Measurements from ENCODE around the gene GLS.
"Not testable (repeated sequence)": the region's sequence is repeated elsewhere in the genome, so short reads cannot be mapped to it uniquely, and the experiment has no call there.

The GLS gene

GRCh38 chr2:190858817-190859216 is 21.8 kb upstream of the GLS start:
- DNase-seq: no peak

GRCh38 chr2:190859347-190860297 is 21.0 kb upstream of the GLS start:
- no peak for DNase-seq

GRCh38 chr2:190860985-190861680 is 19.5 kb upstream of the GLS start:
- DNase-seq: no peak

- not testable (repeated sequence) for DNase-seq
Observed at GRCh38 chr2:190862128-190862527, 18.5 kb upstream of the GLS start.

- DNase-seq: no peak
Observed at GRCh38 chr2:190862571-190862991, 18.0 kb upstream of the GLS start.

GRCh38 chr2:190863946-190864345 is 16.7 kb upstream of the GLS start:
- DNase-seq: no peak

- DNase-seq: no peak
Observed at GRCh38 chr2:190864375-190864774, 16.2 kb upstream of the GLS start.

GRCh38 chr2:190867212-190867611 is 13.4 kb upstream of the GLS start:
- DNase-seq: no peak

GRCh38 chr2:190867832-190868231 is 12.8 kb upstream of the GLS start:
- no peak for DNase-seq

GRCh38 chr2:190869721-190870120 is 10.9 kb upstream of the GLS start:
- no peak for DNase-seq

GRCh38 chr2:190873451-190873850 is 7.2 kb upstream of the GLS start:
- DNase-seq: not testable (repeated sequence)

- DNase-seq: peak; percentile 58
Observed at GRCh38 chr2:190875891-190876290, 4.7 kb upstream of the GLS start.

- DNase-seq: no peak
Observed at GRCh38 chr2:190876631-190877030, 4.0 kb upstream of the GLS start.

GRCh38 chr2:190877436-190877835 is 3.2 kb upstream of the GLS start:
- DNase-seq: no peak

- peak; percentile 43 for DNase-seq
Observed at GRCh38 chr2:190879474-190880377, 895 bp upstream of the GLS start.

- DNase-seq: no peak
Observed at GRCh38 chr2:190881084-190881597, 520 bp downstream of the GLS start.

GRCh38 chr2:190881598-190882410 is 1.2 kb downstream of the GLS start:
- DNase-seq: peak; percentile 86

GRCh38 chr2:190882411-190882766 is 1.8 kb downstream of the GLS start:
- DNase-seq: no peak

- DNase-seq: peak; percentile 38
Observed at GRCh38 chr2:190882856-190883582, 2.4 kb downstream of the GLS start.

GRCh38 chr2:190885844-190886243 is 5.2 kb downstream of the GLS start:
- not testable (repeated sequence) for DNase-seq

- no peak for DNase-seq
Observed at GRCh38 chr2:190887089-190887488, 6.5 kb downstream of the GLS start.
